Progenitor cell of endocrine pancreas (in vitro differentiated cells): ENCODE measurements around the gene DCTN3. TPM values are rescaled to one million over a fixed set of nuclear protein-coding genes. Genes with fewer than 3 reads are reported as not detected.

Experiments used
- DNase-seq: peaks from one replicate; pipeline ENCODE4 v3.0.0; 2021; ENCODE audit warnings: low spot score; ENCODE audit not compliant: unreplicated experiment
- H3K27ac Mint-ChIP-seq: 2 replicates; pipeline ENCODE4 v1.8.0; 2021; ENCODE audit warnings: mild to moderate bottlenecking, moderate library complexity, mixed read lengths
- H3K27me3 Mint-ChIP-seq: 2 replicates; pipeline ENCODE4 v1.8.0; 2021; ENCODE audit warnings: mixed read lengths
- H3K36me3 Mint-ChIP-seq: 2 replicates; pipeline ENCODE4 v1.8.0; 2022; ENCODE audit warnings: mixed read lengths; ENCODE audit not compliant: insufficient read depth
- H3K4me1 Mint-ChIP-seq: 2 replicates; pipeline ENCODE4 v1.8.0; 2021; ENCODE audit warnings: low read depth, mixed read lengths
- H3K4me3 Mint-ChIP-seq: 2 replicates; pipeline ENCODE4 v1.8.0; 2021; ENCODE audit warnings: low read depth, mild to moderate bottlenecking, moderate library complexity, mixed read lengths
- H3K9me3 Mint-ChIP-seq: 2 replicates; pipeline ENCODE4 v1.8.0; 2021; ENCODE audit warnings: low read depth, mixed read lengths
- CTCF ChIP-seq: fragments of 200-600 bp; sonication (generic); IDR thresholded peaks from one replicate; pipeline ENCODE4 v1.5.0; 2021; ENCODE audit warnings: antibody characterized with exemption, mild to moderate bottlenecking; ENCODE audit not compliant: unreplicated experiment
- total RNA-seq: library from RNA; stranded (reverse); gene quantifications from 2 replicates; pipeline ENCODE4 v1.2.1, GENCODE V29; 2021

The DCTN3 gene
- total RNA-seq, 1 donor from 2014 or later = 101 TPM

DNA sequence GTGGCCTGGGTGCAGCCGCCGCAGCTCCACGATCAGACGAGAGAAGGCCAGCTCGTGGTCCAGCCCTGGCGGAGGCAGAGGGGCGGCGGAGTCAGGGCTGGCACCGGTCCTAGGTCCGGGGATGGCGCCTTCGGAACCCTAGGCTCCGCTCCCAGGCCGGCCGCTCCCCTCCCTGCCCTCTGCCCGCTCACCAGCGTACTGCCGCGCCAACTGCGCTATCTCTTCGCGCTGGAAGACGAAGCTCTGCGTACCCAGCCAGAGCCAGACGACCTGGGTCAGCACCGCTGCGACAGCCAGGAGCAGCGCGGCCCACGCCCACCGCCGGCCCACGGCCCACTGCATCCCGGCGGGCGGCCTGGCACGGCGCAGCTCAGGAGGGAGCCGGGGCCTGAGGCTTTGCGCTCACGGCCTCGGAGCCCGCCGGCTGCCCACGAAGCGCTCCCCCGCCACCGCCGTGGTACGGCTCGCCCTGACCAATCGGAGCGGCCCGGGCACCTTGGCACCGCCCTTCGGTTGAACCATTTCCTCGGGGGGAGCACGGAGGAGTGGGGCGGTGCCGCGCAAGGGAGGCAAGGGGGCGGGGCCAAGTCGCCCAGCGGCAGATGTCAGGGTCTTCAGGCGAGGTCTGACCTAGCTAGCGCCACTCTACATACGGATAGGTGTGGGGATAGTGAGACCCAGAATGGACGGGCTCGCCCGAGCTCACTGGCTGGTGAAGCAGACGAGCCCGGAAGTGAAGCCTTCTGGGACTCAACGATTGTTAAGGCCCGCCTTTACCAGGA lies 17.3 kb upstream of the DCTN3 start, which contains the start of gene SIGMAR1:
TSS of gene SIGMAR1 (minus strand) at position 432 of the 782 bp plus-strand sequence. CDS start at position 342, 90 bp downstream.
- peaks cover 10% of the 10 kb centered on the region for H3K4me1 Mint-ChIP-seq
- peak within 1 kb of the TSS; percentile 94 for H3K27ac Mint-ChIP-seq
- peak within 1 kb of the TSS; percentile 77 for H3K4me3 Mint-ChIP-seq
- TF ChIP-seq CTCF = no peak
- H3K27me3 Mint-ChIP-seq = peaks cover under 1% of the 10 kb centered on the region
- H3K36me3 Mint-ChIP-seq = peaks cover 5% of the 10 kb centered on the region
- peak; percentile 89 for DNase-seq
- no peaks in the 10 kb centered on the region for H3K9me3 Mint-ChIP-seq

- Mint-ChIP-seq H3K9me3 (no peaks in the 10 kb centered on the region), H3K27ac (no peak overlapping the region), H3K27me3 (peaks cover 5% of the 10 kb centered on the region), H3K36me3 (peaks cover 5% of the 10 kb centered on the region), H3K4me1 (peaks cover 10% of the 10 kb centered on the region), H3K4me3 (peak overlapping the region; percentile 77)
- DNase-seq = no peak
- TF ChIP-seq CTCF = no peak
Measured at GRCh38 chr9:34636791-34637355, 16.6 kb upstream of the DCTN3 start.

DNA sequence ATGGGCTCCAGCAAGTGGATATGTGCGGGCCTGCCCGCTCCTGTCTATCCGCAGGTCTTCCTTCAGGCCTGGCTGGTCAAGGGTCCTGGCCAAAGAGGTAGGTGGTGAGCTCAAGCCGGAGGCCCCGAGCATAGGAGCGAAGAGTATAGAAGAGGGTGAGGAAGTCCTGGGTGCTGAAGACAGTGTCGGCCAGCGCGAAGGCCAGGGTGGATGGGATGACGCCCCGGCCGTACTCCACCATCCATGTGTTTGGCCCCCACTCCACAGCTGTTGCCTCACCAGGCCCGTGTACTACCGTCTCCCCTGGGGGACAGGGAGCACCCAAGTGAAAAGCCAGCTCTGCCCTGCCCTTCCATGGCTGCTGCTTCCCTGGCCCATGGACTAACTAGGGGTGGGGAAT lies 15.3 kb upstream of the DCTN3 start:
- H3K9me3 Mint-ChIP-seq = no peaks in the 10 kb centered on the region
- peak overlapping the region; percentile 45 for H3K4me3 Mint-ChIP-seq
- no peak for DNase-seq
- H3K4me1 Mint-ChIP-seq = peaks cover 11% of the 10 kb centered on the region
- peaks cover 10% of the 10 kb centered on the region for H3K27me3 Mint-ChIP-seq
- H3K27ac Mint-ChIP-seq = peak overlapping the region; percentile 49
- peaks cover 5% of the 10 kb centered on the region for H3K36me3 Mint-ChIP-seq
- TF ChIP-seq CTCF = no peak

DNA sequence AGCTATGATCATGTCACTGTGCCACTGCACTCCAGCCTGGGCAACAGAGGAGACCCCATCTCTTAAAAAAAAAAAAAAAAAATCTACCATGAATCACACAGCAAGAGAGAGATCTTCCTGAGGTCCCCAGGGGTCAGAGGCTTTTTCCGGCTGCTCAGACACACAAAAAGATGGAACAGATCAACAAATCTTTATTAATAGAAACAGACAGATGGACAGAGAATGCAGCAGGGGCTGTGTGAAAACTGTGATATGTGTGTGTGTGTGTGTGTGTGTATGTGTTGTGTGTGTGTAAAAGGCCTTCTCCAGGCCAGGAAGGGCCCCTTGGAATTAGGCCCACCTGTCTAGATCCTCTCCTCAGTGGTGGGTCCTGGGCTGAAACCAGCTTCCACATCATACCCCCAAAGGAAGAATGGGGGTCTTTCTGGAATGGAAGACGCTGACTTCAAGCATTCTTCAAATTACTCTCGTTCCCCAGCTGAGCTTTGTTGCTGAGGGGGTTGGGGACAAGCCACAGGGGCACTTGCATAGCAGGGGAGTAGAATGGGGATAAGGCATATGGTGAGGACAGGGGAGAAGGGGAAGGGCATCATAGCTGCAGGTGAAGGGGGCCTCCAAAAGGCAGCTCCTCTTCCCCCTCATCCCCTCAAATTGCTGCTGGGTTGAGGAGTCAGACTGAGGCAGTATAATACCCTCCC lies 14.4 kb upstream of the DCTN3 start:
- no peak for TF ChIP-seq CTCF
- Mint-ChIP-seq H3K9me3 (no peaks in the 10 kb centered on the region), H3K27ac (no peak overlapping the region), H3K36me3 (peaks cover 5% of the 10 kb centered on the region), H3K4me1 (peaks cover 17% of the 10 kb centered on the region), H3K4me3 (no peak overlapping the region), H3K27me3 (peaks cover 16% of the 10 kb centered on the region)
- no peak for DNase-seq

- H3K27ac Mint-ChIP-seq = no peak overlapping the region
- peaks cover 5% of the 10 kb centered on the region for H3K36me3 Mint-ChIP-seq
- H3K9me3 Mint-ChIP-seq = no peaks in the 10 kb centered on the region
- peaks cover 22% of the 10 kb centered on the region for H3K27me3 Mint-ChIP-seq
- H3K4me3 Mint-ChIP-seq = peak overlapping the region; percentile 40
- TF ChIP-seq CTCF = peak; percentile 91
- peaks cover 22% of the 10 kb centered on the region for H3K4me1 Mint-ChIP-seq
- DNase-seq = peak; percentile 57
Measured at GRCh38 chr9:34633851-34634550, 13.7 kb upstream of the DCTN3 start.
